Measurements from ENCODE around the gene SHB.

- TF ChIP-seq CTCF (conservative IDR thresholded peaks at IDR 0.05; ENCODE audit: low read depth, low read length) (no peak), EZH2 (IDR thresholded peaks at IDR 0.05; ENCODE audit: low read length, unreplicated experiment) (no peak), EZH2phosphoT487 (IDR thresholded peaks at IDR 0.05; ENCODE audit: borderline replicate concordance, low read length) (no peak)
Observed at GRCh38 chr9:38003230-38003629, 65.8 kb downstream of the SHB start.
